Left ventricle myocardium inferior (tissue), 1 donor: Measurements from ENCODE around the gene RPL28. TPM values are rescaled to one million over a fixed set of nuclear protein-coding genes. Genes with fewer than 3 reads are reported as not detected.
A peak's percentile ranks its signal among the peaks of the same experiment; 100 is the strongest.
"Not testable (repeated sequence)": the region's sequence is repeated elsewhere in the genome, so short reads cannot be mapped to it uniquely, and the experiment has no call there.

Experiments used
- DNase-seq: peaks from one replicate; pipeline ENCODE4 v3.0.0-alpha.2; 2020
- H3K27ac ChIP-seq: fragments of 200-600 bp; replicated peaks from 2 replicates; pipeline ENCODE4 v1.8.0; 2021
- H3K27me3 ChIP-seq: fragments of 200-600 bp; 2 replicates; pipeline ENCODE4 v1.8.0; 2021; ENCODE audit warnings: low read depth
- H3K36me3 ChIP-seq: fragments of 200-600 bp; 2 replicates; pipeline ENCODE4 v1.8.0; 2021
- H3K4me1 ChIP-seq: fragments of 200-600 bp; 2 replicates; pipeline ENCODE4 v1.8.0; 2021
- H3K4me3 ChIP-seq: fragments of 200-600 bp; 2 replicates; pipeline ENCODE4 v1.8.0; 2021; ENCODE audit warnings: mild to moderate bottlenecking, moderate library complexity
- H3K9me3 ChIP-seq: fragments of 200-600 bp; replicated peaks from 2 replicates; pipeline ENCODE4 v1.8.0; 2021
- intact Hi-C: fragments of 100-400 bp; cut with micrococcal nuclease; formaldehyde crosslinking; loops from one replicate; pipeline ENCODE4 v1.11.0; 2022
- total RNA-seq: library from RNA; stranded (reverse); fragmentation: NEBNext Ultra II Directional; extraction: Animal tissue kit (Norgen Biotek cat#: 25700); gene quantifications from one replicate; pipeline ENCODE4 v1.2.1, GENCODE V29; 2021
- TF ChIP-seq, protein P1 (sequence below): fragments of 200-600 bp; IDR thresholded peaks from 2 replicates; pipeline ENCODE4 v1.8.0; 2021; ENCODE audit warnings: antibody characterized with exemption, mild to moderate bottlenecking, borderline replicate concordance
- donor health status: DM: no; HTN: yes; CAD: no; lungs with severe emphysema.

The RPL28 gene
- total RNA-seq, 1 donor from 2014 or later: 559 TPM

GRCh38 chr19:55446060-55446459 is 60.3 kb downstream of the RPL28 start:
- Histone ChIP-seq H3K36me3 (no peaks in the 10 kb centered on the region), H3K4me1 (peaks cover 10% of the 10 kb centered on the region), H3K4me3 (no peak overlapping the region), H3K9me3 (no peaks in the 10 kb centered on the region), H3K27ac (no peak overlapping the region), H3K27me3 (peaks cover 74% of the 10 kb centered on the region)
- TF ChIP-seq, protein P1, sequence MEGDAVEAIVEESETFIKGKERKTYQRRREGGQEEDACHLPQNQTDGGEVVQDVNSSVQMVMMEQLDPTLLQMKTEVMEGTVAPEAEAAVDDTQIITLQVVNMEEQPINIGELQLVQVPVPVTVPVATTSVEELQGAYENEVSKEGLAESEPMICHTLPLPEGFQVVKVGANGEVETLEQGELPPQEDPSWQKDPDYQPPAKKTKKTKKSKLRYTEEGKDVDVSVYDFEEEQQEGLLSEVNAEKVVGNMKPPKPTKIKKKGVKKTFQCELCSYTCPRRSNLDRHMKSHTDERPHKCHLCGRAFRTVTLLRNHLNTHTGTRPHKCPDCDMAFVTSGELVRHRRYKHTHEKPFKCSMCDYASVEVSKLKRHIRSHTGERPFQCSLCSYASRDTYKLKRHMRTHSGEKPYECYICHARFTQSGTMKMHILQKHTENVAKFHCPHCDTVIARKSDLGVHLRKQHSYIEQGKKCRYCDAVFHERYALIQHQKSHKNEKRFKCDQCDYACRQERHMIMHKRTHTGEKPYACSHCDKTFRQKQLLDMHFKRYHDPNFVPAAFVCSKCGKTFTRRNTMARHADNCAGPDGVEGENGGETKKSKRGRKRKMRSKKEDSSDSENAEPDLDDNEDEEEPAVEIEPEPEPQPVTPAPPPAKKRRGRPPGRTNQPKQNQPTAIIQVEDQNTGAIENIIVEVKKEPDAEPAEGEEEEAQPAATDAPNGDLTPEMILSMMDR: no peak
- no peak for DNase-seq
- intact Hi-C loops: no loop called here

DNA sequence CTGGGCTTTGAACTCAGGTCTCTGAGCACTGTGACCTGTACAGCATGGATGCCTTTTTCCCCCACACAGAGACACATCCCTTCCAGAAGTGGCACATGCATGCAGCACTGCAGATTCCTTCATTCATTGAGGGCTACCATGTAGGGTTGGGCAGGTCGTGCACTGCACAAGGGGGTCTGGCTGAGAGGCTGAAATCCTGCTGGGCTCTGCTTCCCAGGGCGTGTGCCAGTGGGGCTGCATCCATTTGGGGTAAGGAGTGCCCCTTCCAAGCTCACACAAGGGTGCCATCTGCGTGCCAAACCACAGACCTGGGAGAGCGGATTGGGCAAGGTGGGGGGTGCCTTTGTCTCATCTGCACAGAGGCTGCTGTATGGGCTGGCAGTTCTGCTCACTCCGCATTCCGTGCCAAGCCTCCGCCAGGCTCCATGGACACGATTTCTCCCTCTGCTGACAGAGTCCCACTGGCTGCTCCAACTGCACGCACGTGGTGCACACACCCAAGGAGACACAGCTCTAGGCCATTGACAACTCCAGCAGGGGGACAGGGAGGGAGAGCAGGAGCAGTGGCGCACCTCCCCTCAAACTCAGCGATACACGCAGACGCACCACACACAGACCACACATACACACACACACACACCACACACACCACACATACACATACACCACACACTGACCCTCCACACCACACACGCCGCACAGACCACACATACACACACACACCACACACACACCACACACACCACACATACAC is 61.9 kb downstream of the RPL28 start:
- TF ChIP-seq, protein P1: no peak
- no peak overlapping the region for H3K4me3 ChIP-seq
- peaks cover 74% of the 10 kb centered on the region for H3K27me3 ChIP-seq
- intact Hi-C loops: no loop called here
- no peaks in the 10 kb centered on the region for H3K9me3 ChIP-seq
- no peaks in the 10 kb centered on the region for H3K36me3 ChIP-seq
- DNase-seq: no peak
- H3K27ac ChIP-seq: no peak overlapping the region
- H3K4me1 ChIP-seq: peaks cover 13% of the 10 kb centered on the region

- H3K9me3 ChIP-seq, H3K36me3 ChIP-seq, DNase-seq, H3K27ac ChIP-seq, H3K4me3 ChIP-seq, intact Hi-C loops: not testable (repeated sequence)
- peaks cover 74% of the 10 kb centered on the region for H3K27me3 ChIP-seq
- H3K4me1 ChIP-seq: peaks cover 13% of the 10 kb centered on the region
These were observed 62.4 kb downstream of the RPL28 start for GRCh38 chr19:55448175-55448490.

DNA sequence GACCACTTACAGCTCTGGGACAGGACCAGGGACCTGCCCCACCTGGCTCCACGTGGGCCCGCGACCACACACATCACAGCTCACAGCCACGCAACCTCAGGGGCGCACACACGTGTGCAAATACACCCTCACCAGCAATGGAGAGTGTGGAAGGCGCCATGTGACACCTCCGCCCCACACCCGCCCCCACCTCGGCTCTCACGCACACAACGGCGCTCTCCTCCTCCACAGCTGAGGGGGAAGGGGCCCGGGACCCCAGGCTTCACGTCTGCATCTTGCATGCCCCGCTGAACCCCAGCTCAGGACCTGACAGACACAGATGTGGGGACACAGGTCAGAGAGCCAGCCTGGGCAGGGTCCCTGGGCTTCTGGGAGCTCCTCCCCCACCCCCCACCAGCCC is 63.7 kb downstream of the RPL28 start:
- DNase-seq: no peak
- Histone ChIP-seq H3K27me3 (peaks cover 65% of the 10 kb centered on the region), H3K27ac (no peak overlapping the region), H3K9me3 (no peaks in the 10 kb centered on the region), H3K36me3 (no peaks in the 10 kb centered on the region), H3K4me1 (peaks cover 13% of the 10 kb centered on the region), H3K4me3 (no peak overlapping the region)
- intact Hi-C loops: no loop called here
- TF ChIP-seq, protein P1: no peak

DNA sequence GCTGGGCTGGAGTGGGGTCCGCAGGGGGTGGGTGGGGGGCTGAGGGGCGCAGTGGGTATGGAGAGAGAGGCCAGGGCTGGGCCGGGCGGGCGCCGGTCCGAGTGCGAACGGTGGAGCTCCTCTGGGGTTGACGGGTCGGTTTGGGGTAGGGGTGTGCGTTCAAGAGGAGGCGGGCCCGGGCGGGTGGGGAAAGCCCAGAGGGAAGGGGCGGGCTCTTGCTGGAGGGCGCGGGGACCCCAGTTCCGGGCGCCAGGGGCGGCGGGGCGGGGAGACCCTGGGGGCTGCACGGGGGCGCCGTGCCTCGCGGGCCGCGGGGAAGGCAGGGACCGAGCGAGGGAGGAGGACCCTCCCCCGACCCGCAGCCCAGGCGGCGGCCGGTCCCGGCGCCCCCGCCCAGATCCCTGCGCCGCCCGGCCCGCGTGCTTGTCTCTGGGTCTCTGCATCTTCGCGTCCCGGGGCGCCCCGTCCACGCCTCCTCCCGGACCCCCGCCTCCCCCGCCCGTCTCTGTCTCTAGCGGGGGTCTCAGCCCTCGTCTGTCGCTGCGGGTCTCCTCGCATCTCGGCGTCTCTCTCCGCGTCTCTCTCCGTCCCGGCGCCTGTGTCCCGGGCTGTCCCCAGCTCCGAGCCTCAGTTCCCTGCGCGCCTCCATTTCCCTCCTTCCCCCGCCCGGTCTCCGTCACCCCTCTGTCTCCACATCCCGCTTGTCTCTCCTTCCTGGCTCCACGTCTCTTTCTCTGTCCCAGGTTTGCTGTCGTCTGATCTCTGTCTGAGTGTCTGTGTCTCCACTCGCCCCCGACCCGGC is 65.6 kb downstream of the RPL28 start:
- DNase-seq: no peak
- TF ChIP-seq, protein P1: no peak
- Histone ChIP-seq H3K36me3 (no peaks in the 10 kb centered on the region), H3K4me1 (peaks cover 13% of the 10 kb centered on the region), H3K4me3 (peak overlapping the region; percentile 37), H3K27ac (no peak overlapping the region), H3K9me3 (no peaks in the 10 kb centered on the region), H3K27me3 (peaks cover 47% of the 10 kb centered on the region)
- intact Hi-C loops: no loop called here
